ENCODE measurements around the gene CCIN. TPM values are rescaled to one million over a fixed set of nuclear protein-coding genes. Genes with fewer than 3 reads are reported as not detected.
A peak's percentile ranks its signal among the peaks of the same experiment; 100 is the strongest.

Gene CCIN
- total RNA-seq, 2 donors from 2014 or later = 1.6 to 2.3 TPM

DNA sequence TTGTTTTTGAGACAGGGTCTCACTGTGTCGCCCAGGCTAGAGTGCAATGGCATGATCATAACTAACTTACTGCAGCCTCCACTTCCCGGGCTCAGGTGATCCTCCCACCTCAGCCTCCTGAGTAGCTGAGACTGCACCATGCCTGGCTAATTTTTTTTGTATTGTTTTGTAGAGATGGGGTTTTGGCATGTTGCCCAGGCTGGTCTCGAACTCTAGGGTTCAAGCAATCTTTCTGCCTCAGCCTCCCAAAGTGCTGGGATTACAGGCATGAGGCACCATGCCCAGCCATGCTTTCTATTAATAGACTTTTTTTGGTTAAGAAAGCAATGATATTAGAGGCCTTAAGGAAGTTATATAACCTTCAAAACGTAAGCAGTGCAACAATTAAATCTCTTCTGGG is 44.8 kb downstream of the CCIN start:
- Histone ChIP-seq H3K27ac (peak overlapping the region in 1 of 2 donors; percentile 10), H3K27me3 (replicated peaks; ENCODE audit: insufficient read depth) (no peaks in the 10 kb centered on the region), H3K4me1 (ENCODE audit: control insufficient read depth in 1 of 2, low read depth in 2 of 2) (peaks cover 10 to 61% of the 10 kb centered on the region in 2 donors), H3K9me3 (no peaks in the 10 kb centered on the region), H3K4me3 (no peak overlapping the region), H3K36me3 (peaks cover 26% of the 10 kb centered on the region)
- TF ChIP-seq, protein P1, sequence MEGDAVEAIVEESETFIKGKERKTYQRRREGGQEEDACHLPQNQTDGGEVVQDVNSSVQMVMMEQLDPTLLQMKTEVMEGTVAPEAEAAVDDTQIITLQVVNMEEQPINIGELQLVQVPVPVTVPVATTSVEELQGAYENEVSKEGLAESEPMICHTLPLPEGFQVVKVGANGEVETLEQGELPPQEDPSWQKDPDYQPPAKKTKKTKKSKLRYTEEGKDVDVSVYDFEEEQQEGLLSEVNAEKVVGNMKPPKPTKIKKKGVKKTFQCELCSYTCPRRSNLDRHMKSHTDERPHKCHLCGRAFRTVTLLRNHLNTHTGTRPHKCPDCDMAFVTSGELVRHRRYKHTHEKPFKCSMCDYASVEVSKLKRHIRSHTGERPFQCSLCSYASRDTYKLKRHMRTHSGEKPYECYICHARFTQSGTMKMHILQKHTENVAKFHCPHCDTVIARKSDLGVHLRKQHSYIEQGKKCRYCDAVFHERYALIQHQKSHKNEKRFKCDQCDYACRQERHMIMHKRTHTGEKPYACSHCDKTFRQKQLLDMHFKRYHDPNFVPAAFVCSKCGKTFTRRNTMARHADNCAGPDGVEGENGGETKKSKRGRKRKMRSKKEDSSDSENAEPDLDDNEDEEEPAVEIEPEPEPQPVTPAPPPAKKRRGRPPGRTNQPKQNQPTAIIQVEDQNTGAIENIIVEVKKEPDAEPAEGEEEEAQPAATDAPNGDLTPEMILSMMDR (IDR thresholded peaks at IDR 0.05) = no peak
- DNase-seq (ENCODE audit: low spot score) (no peak), ATAC-seq (ENCODE audit: insufficient number of reproducible peaks, low FRiP score, low read depth) (no peak)

DNA sequence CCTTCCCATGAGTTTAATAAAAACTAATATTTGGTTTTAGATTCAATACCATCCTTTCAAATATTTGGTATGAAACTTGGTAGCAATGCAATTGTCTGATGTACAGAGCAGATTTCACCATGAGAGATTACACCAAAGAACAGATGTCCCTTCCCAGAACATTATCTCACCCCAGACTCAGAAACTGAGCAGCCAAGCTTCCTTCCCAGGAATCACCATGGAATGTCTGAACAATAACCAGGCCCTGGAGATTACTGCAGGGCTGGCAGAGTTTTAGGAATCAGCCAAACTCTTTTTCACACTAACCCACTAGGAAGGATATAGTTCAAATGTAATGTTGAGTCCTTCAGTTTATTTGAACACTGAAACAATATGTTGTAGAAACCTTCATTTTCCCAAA is 45.4 kb downstream of the CCIN start:
- DNase-seq (ENCODE audit: low spot score) (no peak), ATAC-seq (ENCODE audit: insufficient number of reproducible peaks, low FRiP score, low read depth) (no peak)
- Histone ChIP-seq H3K36me3 (peaks cover 32% of the 10 kb centered on the region), H3K9me3 (no peaks in the 10 kb centered on the region), H3K4me3 (no peak overlapping the region), H3K27ac (peak overlapping the region in 1 of 2 donors; percentile 0), H3K4me1 (ENCODE audit: control insufficient read depth in 1 of 2, low read depth in 2 of 2) (peaks cover 6 to 55% of the 10 kb centered on the region in 2 donors), H3K27me3 (replicated peaks; ENCODE audit: insufficient read depth) (no peaks in the 10 kb centered on the region)
- TF ChIP-seq, protein P1 (IDR thresholded peaks at IDR 0.05) = no peak

DNA sequence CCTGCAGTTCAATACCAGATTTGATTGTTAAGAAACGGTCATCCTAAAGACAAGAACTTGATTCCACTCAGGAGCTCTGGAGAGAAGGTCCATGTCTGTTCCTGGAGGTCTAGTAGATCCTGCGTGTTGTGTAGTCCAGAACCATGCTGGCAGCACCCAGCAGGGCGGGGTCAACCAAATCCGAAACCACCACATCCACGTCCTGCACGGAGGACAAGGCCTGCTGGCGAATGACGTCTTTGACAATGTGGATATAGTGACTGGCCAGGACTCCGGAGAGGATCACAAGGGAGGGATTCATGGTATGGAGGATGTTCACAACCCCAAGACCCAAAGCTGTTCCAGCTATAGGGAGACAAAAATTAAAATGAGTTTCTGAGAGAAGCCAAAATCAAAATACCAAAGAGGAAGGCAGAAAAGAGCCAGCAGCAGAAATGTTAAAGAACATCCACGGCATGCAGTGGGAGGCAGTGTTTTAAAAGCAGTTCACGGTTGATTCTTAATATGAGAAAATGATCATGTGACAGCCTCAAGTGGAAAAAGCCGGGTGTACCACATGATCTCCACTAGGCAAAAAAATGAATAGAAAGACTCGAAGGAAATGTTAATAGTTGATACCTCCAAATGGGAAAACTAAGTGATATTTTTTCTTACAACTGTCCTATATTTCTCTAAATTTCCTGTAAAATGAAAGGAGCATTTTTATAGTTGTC is 48.2 kb downstream of the CCIN start:
- TF ChIP-seq, protein P1 (IDR thresholded peaks at IDR 0.05) = no peak
- ATAC-seq (ENCODE audit: insufficient number of reproducible peaks, low FRiP score, low read depth) = no peak
- no peak for DNase-seq (ENCODE audit: low spot score)
- Histone ChIP-seq H3K4me3 (no peak overlapping the region), H3K4me1 (ENCODE audit: control insufficient read depth in 1 of 2, low read depth in 2 of 2) (peaks cover 3 to 31% of the 10 kb centered on the region in 2 donors), H3K27ac (peak overlapping the region in 1 of 2 donors; percentile 27), H3K36me3 (peaks cover 46% of the 10 kb centered on the region), H3K9me3 (no peaks in the 10 kb centered on the region), H3K27me3 (replicated peaks; ENCODE audit: insufficient read depth) (no peaks in the 10 kb centered on the region)

DNA sequence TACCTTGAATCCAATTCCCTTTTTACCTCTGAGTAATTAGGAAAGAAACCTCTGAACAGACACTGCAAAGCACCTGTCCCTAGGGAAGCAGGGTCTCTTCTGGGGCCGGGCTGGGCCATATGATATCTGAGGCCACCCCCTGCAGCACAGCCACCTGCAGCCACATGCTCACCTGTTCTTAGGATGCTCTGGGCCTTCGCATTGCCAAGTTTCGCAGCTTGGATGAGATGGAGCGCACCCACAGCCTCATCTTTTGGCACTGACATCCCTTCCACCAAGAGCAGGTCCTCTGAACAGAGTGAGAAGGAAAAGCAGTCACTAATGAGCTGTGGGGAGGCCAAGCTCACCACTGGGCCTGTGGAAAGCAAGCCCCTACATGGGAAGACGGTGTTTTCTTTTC is 48.8 kb downstream of the CCIN start:
- H3K27me3 ChIP-seq (replicated peaks; ENCODE audit: insufficient read depth) = no peaks in the 10 kb centered on the region
- no peaks in the 10 kb centered on the region for H3K9me3 ChIP-seq
- TF ChIP-seq, protein P1 (IDR thresholded peaks at IDR 0.05) = no peak
- H3K4me1 ChIP-seq (ENCODE audit: control insufficient read depth in 1 of 2, low read depth in 2 of 2) = peaks cover 3 to 31% of the 10 kb centered on the region in 2 donors
- no peak overlapping the region for H3K27ac ChIP-seq
- no peak for DNase-seq (ENCODE audit: low spot score)
- peaks cover 52% of the 10 kb centered on the region for H3K36me3 ChIP-seq
- H3K4me3 ChIP-seq = no peak overlapping the region
- no peak for ATAC-seq (ENCODE audit: insufficient number of reproducible peaks, low FRiP score, low read depth)

DNA sequence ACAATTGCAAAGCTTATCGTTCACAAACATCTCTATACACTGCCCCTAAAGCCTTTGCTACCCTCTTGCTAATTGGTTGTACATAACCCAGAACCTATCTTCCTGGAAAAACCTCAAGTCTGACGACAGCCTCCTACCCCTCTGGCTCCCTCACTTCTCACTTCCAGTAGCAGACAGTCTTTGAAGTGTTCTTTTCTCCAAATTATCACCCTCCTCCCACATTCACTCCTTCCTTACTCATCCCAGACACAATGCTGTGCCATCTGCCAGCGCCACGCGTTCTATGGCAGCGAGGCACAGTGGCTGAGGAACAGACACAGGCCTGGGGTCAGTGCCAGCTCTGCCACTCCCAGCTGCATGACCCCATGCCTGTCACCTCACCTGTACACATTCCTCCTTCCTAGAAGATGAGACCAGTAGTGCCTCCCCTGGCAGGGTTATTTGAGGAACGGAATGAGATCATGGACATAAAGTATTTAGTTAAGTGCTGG is 49.3 kb downstream of the CCIN start:
- Histone ChIP-seq H3K4me3 (no peak overlapping the region), H3K27me3 (replicated peaks; ENCODE audit: insufficient read depth) (no peaks in the 10 kb centered on the region), H3K36me3 (peaks cover 56% of the 10 kb centered on the region), H3K9me3 (no peaks in the 10 kb centered on the region), H3K4me1 (ENCODE audit: control insufficient read depth in 1 of 2, low read depth in 2 of 2) (peaks cover 3 to 26% of the 10 kb centered on the region in 2 donors), H3K27ac (no peak overlapping the region)
- DNase-seq (ENCODE audit: low spot score) (no peak), ATAC-seq (ENCODE audit: insufficient number of reproducible peaks, low FRiP score, low read depth) (no peak)
- TF ChIP-seq, protein P1 (IDR thresholded peaks at IDR 0.05) = no peak

Other genes starting within 250 kb of the CCIN start
- not detected for gene OR2S2, start 211.2 kb upstream of the CCIN start, total RNA-seq
- 10 to 100 TPM; 19.8 to 30.5 TPM for gene RECK, start 132.5 kb upstream of the CCIN start, total RNA-seq
- 10 to 100 TPM; 47.0 to 52.1 TPM for gene GLIPR2, start 32.7 kb upstream of the CCIN start, total RNA-seq
- gene CLTA, start 21.5 kb downstream of the CCIN start, total RNA-seq = 100 to 1,000 TPM; 127 to 145 TPM
- gene GNE, start 89.1 kb downstream of the CCIN start, total RNA-seq = 10 to 100 TPM; 23.3 to 26.1 TPM
- 10 to 100 TPM; 32.1 to 37.0 TPM for gene RNF38, start 230.9 kb downstream of the CCIN start, total RNA-seq